Measurements from ENCODE around the gene ABHD17B. TPM values are rescaled to one million over a fixed set of nuclear protein-coding genes. Genes with fewer than 3 reads are reported as not detected.
"Not testable (repeated sequence)": the region's sequence is repeated elsewhere in the genome, so short reads cannot be mapped to it uniquely, and the experiment has no call there.

Gene ABHD17B
- total and polyA plus RNA-seq, 2 donors: 23.3 to 53.1 TPM

DNA sequence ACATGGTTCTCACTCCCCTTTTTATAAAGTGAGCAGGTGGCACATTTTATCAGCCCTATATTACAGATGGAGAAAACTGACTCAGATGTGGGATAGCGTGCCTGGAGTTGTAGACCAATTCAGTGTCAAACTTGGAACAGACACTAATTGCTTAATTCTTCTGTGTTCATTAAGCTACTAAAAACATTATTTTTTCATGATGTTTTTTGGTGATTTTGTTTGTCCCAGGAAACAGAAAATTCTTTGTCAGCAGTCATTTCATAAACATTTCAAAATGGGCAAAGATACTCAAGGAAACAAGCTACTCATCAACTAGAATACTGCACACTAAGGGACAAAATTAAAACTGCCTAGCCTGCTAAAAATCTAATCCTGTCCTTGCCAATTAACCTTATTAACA lies 2.2 kb downstream of the ABHD17B start:
- H3K27me3 ChIP-seq (ENCODE audit: control insufficient read depth in 2 of 2, insufficient read depth in 1 of 2, low read length in 1 of 2): no peaks in the 10 kb centered on the region
- peaks cover 9 to 23% of the 10 kb centered on the region in 2 donors for H3K36me3 ChIP-seq (ENCODE audit: control insufficient read depth in 2 of 2, insufficient read depth in 2 of 2, low read length in 1 of 2)
- DNase-seq (ENCODE audit: low read depth in 6 of 9, low spot score in 9 of 9): peak in 1 of 9 donors; percentile 52
- H3K9me3 ChIP-seq (ENCODE audit: control insufficient read depth in 2 of 2, insufficient read depth in 1 of 2, low read length in 1 of 2): no peaks in the 10 kb centered on the region
- WGBS: 4% methylated on average over 1 of the region's 1 CpG
- peak overlapping the region in 1 of 2 donors; percentile 94 for H3K27ac ChIP-seq (ENCODE audit: low read depth in 1 of 2, low read length in 1 of 2)
- peaks cover 11 to 21% of the 10 kb centered on the region in 2 donors for H3K4me1 ChIP-seq (ENCODE audit: control insufficient read depth in 2 of 2, insufficient read depth in 2 of 2, low read length in 2 of 2)
- H3K4me3 ChIP-seq (ENCODE audit: low read length in 2 of 2): peak overlapping the region; percentile 89 to 99

DNA sequence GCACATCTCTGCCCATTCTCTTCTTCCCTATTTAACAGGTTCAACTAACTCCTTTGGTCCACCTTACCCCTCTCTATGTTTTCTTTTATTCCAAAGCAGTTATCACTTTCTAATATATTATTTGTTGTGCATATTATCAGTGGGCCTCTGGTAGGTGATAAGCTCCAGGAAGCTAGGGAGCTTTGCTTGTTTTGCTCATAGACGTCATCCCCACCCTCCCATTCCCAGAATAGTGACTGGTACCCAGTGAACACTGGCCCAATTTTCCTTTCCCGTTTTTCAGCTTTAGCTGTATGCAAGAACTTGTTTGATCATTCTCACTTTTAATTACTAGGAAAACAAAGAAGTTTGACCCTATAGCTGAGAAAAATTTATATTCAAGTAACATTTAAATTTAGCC lies 6.9 kb downstream of the ABHD17B start:
- Histone ChIP-seq H3K27ac (ENCODE audit: low read depth in 1 of 2, low read length in 1 of 2) (no peak overlapping the region), H3K4me1 (ENCODE audit: control insufficient read depth in 2 of 2, insufficient read depth in 2 of 2, low read length in 2 of 2) (peaks cover 28 to 32% of the 10 kb centered on the region in 2 donors), H3K4me3 (ENCODE audit: low read length in 2 of 2) (no peak overlapping the region), H3K36me3 (ENCODE audit: control insufficient read depth in 2 of 2, insufficient read depth in 2 of 2, low read length in 1 of 2) (peaks cover 9 to 23% of the 10 kb centered on the region in 2 donors), H3K27me3 (ENCODE audit: control insufficient read depth in 2 of 2, insufficient read depth in 1 of 2, low read length in 1 of 2) (no peaks in the 10 kb centered on the region), H3K9me3 (ENCODE audit: control insufficient read depth in 2 of 2, insufficient read depth in 1 of 2, low read length in 1 of 2) (no peaks in the 10 kb centered on the region)
- DNase-seq (ENCODE audit: low read depth in 6 of 9, low spot score in 9 of 9): no peak
- WGBS: 64% methylated on average over 2 of the region's 2 CpGs

DNA sequence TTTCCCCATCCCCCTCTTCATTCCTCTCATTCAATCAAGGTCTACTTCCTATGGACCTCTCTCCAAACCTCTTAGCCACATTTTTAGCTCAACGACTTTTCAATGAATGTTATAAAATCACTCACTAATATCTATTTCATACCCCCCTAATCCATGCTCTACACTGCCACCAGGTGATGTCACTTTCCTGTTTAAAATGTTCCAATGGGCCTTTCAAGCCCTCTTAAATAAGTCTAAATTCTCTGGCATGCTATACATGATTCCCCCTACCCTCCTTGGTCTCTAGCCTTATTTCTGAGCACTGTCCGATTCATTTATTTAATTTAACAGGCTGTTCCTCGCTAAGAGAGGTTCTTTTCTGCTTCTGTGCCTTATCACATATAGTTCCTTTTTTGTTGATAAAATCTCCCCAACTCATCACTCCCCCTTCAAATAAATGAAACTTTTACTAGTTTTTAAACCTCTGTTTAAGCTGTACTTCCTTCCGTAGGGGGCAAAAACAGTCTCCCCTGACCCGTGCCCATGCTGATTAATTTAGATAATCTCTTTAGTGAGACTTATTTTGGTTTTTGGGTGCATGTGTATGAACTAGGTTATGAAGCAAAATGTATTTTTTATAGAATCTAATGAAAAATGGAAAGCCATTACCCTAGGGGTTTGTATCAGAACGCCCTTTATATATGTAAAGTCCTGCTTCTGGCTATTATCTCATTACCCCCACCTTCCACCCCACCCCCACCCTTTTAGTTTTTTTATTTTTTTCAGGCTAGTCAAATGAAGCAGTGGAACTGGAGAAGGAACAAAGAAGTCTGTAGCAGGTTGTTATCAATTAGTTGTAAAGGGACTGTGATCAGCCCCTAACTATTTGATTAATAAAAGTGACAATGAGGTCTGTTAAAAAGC lies 9.0 kb downstream of the ABHD17B start:
- Histone ChIP-seq H3K27me3 (ENCODE audit: control insufficient read depth in 2 of 2, insufficient read depth in 1 of 2, low read length in 1 of 2) (no peaks in the 10 kb centered on the region), H3K27ac (ENCODE audit: low read depth in 1 of 2, low read length in 1 of 2) (peak overlapping the region; percentile 36 to 96), H3K9me3 (ENCODE audit: control insufficient read depth in 2 of 2, insufficient read depth in 1 of 2, low read length in 1 of 2) (no peaks in the 10 kb centered on the region), H3K4me1 (ENCODE audit: control insufficient read depth in 2 of 2, insufficient read depth in 2 of 2, low read length in 2 of 2) (peaks cover 30 to 37% of the 10 kb centered on the region in 2 donors), H3K4me3 (ENCODE audit: low read length in 2 of 2) (peak overlapping the region; percentile 19), H3K36me3 (ENCODE audit: control insufficient read depth in 2 of 2, insufficient read depth in 2 of 2, low read length in 1 of 2) (peaks cover 9 to 22% of the 10 kb centered on the region in 2 donors)
- 12% methylated on average over 6 of the region's 6 CpGs for WGBS
- peak in 1 of 9 donors; percentile 54 for DNase-seq (ENCODE audit: low read depth in 6 of 9, low spot score in 9 of 9)

DNA sequence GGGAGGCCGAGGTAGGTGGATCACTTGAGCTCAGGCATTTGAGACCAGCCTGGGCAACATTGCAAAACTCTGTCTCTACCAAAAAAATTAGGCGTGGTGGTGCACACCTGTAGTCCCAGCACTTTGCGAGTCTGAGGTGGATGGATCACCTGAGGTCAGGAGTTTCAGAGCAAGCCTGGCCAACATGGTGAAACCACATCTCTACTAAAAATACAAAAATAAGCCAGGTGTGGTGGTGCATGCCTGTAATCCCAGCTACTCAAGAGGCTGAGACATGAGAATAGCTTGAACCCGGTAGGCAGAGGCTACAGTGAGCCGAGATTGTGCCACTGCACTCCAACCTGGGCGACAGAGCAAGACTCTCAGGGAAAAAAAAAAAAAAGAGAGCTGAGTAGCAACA lies 12.2 kb downstream of the ABHD17B start:
- not testable (repeated sequence) for H3K9me3 ChIP-seq (ENCODE audit: control insufficient read depth in 2 of 2, insufficient read depth in 1 of 2, low read length in 1 of 2); H3K36me3 ChIP-seq (ENCODE audit: control insufficient read depth in 2 of 2, insufficient read depth in 2 of 2, low read length in 1 of 2); DNase-seq (ENCODE audit: low read depth in 6 of 9, low spot score in 9 of 9); H3K27me3 ChIP-seq (ENCODE audit: control insufficient read depth in 2 of 2, insufficient read depth in 1 of 2, low read length in 1 of 2)
- H3K4me1 ChIP-seq (ENCODE audit: control insufficient read depth in 2 of 2, insufficient read depth in 2 of 2, low read length in 2 of 2): peaks cover 43 to 57% of the 10 kb centered on the region in 2 donors
- H3K27ac ChIP-seq (ENCODE audit: low read depth in 1 of 2, low read length in 1 of 2): peak overlapping the region; percentile 6 to 96
- H3K4me3 ChIP-seq (ENCODE audit: low read length in 2 of 2): peak overlapping the region in 1 of 2 donors; percentile 5
- WGBS: 78% methylated on average over 6 of the region's 6 CpGs

DNA sequence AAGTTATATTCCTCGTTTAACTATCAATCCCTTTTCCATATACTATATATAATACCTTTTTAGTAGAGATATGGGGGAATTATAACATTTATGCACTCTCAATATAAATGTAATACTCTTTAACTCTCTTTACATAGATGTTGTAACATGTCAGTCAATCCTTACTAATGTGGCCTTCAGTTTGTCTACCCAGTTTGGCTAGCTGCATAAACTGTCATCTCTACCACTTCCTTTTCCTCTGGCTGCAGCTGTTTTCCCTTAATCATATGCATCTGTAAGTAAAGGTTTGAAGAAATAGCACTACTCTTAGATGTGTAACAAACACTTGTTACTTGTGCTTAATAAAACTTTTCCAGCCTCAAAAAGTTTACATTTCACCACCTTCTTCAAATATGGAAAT lies 13.4 kb downstream of the ABHD17B start:
- peak overlapping the region; percentile 95 to 96 for H3K27ac ChIP-seq (ENCODE audit: low read depth in 1 of 2, low read length in 1 of 2)
- peaks cover 0 to 4% of the 10 kb centered on the region in 2 donors for H3K36me3 ChIP-seq (ENCODE audit: control insufficient read depth in 2 of 2, insufficient read depth in 2 of 2, low read length in 1 of 2)
- 5% methylated on average over 1 of the region's 1 CpG for WGBS
- no peaks in the 10 kb centered on the region for H3K27me3 ChIP-seq (ENCODE audit: control insufficient read depth in 2 of 2, insufficient read depth in 1 of 2, low read length in 1 of 2)
- H3K4me1 ChIP-seq (ENCODE audit: control insufficient read depth in 2 of 2, insufficient read depth in 2 of 2, low read length in 2 of 2): peaks cover 51 to 57% of the 10 kb centered on the region in 2 donors
- H3K4me3 ChIP-seq (ENCODE audit: low read length in 2 of 2): peak overlapping the region in 1 of 2 donors; percentile 18
- DNase-seq (ENCODE audit: low read depth in 6 of 9, low spot score in 9 of 9): peak in 8 of 9 donors; percentile 49 to 93 (median 82)
- no peaks in the 10 kb centered on the region for H3K9me3 ChIP-seq (ENCODE audit: control insufficient read depth in 2 of 2, insufficient read depth in 1 of 2, low read length in 1 of 2)

DNA sequence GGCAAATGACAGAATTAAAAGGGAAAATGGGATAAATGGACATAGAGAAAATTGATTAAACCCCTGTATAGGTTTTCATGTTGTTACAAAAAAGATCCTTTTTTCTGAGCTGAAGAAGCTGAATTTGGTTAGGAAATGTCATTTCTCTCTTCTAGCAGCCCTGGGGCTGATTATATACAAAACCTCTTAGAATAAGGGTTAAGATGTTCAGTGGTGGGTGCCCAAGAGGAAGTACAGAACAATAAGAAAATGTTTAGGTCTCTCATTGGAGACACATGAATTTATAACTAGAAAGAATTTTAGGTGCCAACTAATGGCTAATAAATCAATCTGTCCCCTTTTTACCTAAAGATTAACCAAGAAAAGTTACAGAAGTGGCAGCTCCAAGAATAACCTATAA lies 14.2 kb downstream of the ABHD17B start:
- H3K4me3 ChIP-seq (ENCODE audit: low read length in 2 of 2): peak overlapping the region; percentile 8 to 19
- H3K36me3 ChIP-seq (ENCODE audit: control insufficient read depth in 2 of 2, insufficient read depth in 2 of 2, low read length in 1 of 2): peaks cover 0 to 4% of the 10 kb centered on the region in 2 donors
- peak overlapping the region; percentile 95 to 96 for H3K27ac ChIP-seq (ENCODE audit: low read depth in 1 of 2, low read length in 1 of 2)
- H3K9me3 ChIP-seq (ENCODE audit: control insufficient read depth in 2 of 2, insufficient read depth in 1 of 2, low read length in 1 of 2): no peaks in the 10 kb centered on the region
- peak in 1 of 9 donors; percentile 53 for DNase-seq (ENCODE audit: low read depth in 6 of 9, low spot score in 9 of 9)
- H3K4me1 ChIP-seq (ENCODE audit: control insufficient read depth in 2 of 2, insufficient read depth in 2 of 2, low read length in 2 of 2): peaks cover 43 to 54% of the 10 kb centered on the region in 2 donors
- H3K27me3 ChIP-seq (ENCODE audit: control insufficient read depth in 2 of 2, insufficient read depth in 1 of 2, low read length in 1 of 2): no peaks in the 10 kb centered on the region

DNA sequence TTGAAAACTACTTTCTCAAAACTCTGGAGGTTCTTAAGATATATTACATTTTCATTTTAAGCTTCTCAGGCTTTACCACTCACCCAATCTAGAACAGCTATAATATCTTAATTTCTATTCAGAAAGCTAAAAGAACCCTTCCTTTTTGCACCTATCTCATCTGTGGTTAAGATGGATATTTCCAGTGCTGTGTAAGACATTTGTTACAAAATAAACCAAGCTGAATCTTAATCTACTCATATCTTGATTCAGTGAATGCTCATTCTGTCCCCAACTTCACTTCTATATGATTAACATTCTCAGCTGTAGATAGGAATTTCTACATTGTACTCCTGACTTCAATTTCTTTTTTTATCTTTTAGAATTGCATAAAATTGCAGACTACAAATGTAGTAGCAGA lies 15.0 kb downstream of the ABHD17B start:
- no peak for DNase-seq (ENCODE audit: low read depth in 6 of 9, low spot score in 9 of 9)
- Histone ChIP-seq H3K27ac (ENCODE audit: low read depth in 1 of 2, low read length in 1 of 2) (peak overlapping the region in 1 of 2 donors; percentile 96), H3K4me3 (ENCODE audit: low read length in 2 of 2) (no peak overlapping the region), H3K27me3 (ENCODE audit: control insufficient read depth in 2 of 2, insufficient read depth in 1 of 2, low read length in 1 of 2) (no peaks in the 10 kb centered on the region), H3K9me3 (ENCODE audit: control insufficient read depth in 2 of 2, insufficient read depth in 1 of 2, low read length in 1 of 2) (no peaks in the 10 kb centered on the region), H3K4me1 (ENCODE audit: control insufficient read depth in 2 of 2, insufficient read depth in 2 of 2, low read length in 2 of 2) (peaks cover 39 to 52% of the 10 kb centered on the region in 2 donors), H3K36me3 (ENCODE audit: control insufficient read depth in 2 of 2, insufficient read depth in 2 of 2, low read length in 1 of 2) (peaks cover 0 to 4% of the 10 kb centered on the region in 2 donors)

DNA sequence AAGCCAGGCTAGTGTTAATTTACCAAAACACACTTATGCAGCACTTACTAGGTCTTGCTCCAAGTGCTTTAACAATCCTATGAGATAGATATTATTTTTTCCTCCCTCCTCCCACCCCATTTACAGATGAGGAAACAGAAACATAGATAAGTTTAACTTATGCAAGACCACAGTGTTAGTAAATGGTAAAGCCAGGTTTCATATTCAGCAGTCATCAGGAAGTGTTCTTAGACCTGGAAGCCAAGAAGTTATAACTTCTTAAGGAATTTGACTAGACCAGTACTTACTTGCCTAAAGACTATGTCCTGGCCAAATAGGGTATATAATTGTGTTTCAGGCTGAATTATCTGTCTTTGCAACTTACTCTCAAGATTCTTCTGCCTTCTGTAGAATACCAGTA lies 15.9 kb downstream of the ABHD17B start:
- DNase-seq (ENCODE audit: low read depth in 6 of 9, low spot score in 9 of 9): peak in 1 of 9 donors; percentile 52
- peaks cover 35 to 44% of the 10 kb centered on the region in 2 donors for H3K4me1 ChIP-seq (ENCODE audit: control insufficient read depth in 2 of 2, insufficient read depth in 2 of 2, low read length in 2 of 2)

DNA sequence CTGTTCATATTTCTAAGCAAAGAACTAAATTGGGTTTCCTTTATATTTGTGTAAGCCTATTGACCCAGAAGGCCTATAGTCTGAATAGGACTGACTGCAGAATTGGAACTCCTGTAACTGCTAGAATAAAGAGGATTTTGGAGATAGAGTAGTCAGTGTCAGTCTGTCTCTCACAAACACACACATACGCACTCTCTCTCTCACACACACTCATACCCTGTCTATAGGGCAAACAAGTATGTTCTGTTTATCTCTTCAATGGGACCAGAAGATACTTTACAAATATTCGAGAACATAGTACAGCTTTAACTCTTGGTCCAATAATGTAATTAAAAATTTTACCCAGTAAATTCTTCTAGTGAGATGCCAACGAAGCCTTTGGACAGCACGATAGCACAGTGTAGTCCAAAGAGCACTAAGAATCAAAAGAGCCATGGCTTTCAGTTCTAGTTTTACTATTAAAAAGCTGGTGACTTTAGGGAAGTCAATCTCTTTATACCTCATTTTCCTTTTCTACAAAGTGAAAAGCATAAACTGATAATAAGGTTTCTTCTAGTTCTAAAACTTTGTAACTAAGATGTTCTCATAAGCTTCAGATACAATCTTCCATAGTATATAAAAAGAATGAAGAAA lies 19.3 kb downstream of the ABHD17B start:
- H3K36me3 ChIP-seq (ENCODE audit: control insufficient read depth in 2 of 2, insufficient read depth in 2 of 2, low read length in 1 of 2): peaks cover 0 to 4% of the 10 kb centered on the region in 2 donors
- H3K4me1 ChIP-seq (ENCODE audit: control insufficient read depth in 2 of 2, insufficient read depth in 2 of 2, low read length in 2 of 2): peaks cover 25 to 27% of the 10 kb centered on the region in 2 donors
- 92% methylated on average over 4 of the region's 4 CpGs for WGBS
- H3K9me3 ChIP-seq (ENCODE audit: control insufficient read depth in 2 of 2, insufficient read depth in 1 of 2, low read length in 1 of 2): no peaks in the 10 kb centered on the region
- H3K27ac ChIP-seq (ENCODE audit: low read depth in 1 of 2, low read length in 1 of 2): peak overlapping the region in 1 of 2 donors; percentile 6
- DNase-seq (ENCODE audit: low read depth in 6 of 9, low spot score in 9 of 9): no peak
- no peaks in the 10 kb centered on the region for H3K27me3 ChIP-seq (ENCODE audit: control insufficient read depth in 2 of 2, insufficient read depth in 1 of 2, low read length in 1 of 2)
- H3K4me3 ChIP-seq (ENCODE audit: low read length in 2 of 2): no peak overlapping the region

More for the DNA sequence above, 15.9 kb downstream of the ABHD17B start:
- Histone ChIP-seq H3K27me3 (ENCODE audit: control insufficient read depth in 2 of 2, insufficient read depth in 1 of 2, low read length in 1 of 2) (no peaks in the 10 kb centered on the region), H3K4me3 (ENCODE audit: low read length in 2 of 2) (no peak overlapping the region), H3K36me3 (ENCODE audit: control insufficient read depth in 2 of 2, insufficient read depth in 2 of 2, low read length in 1 of 2) (peaks cover 0 to 4% of the 10 kb centered on the region in 2 donors), H3K9me3 (ENCODE audit: control insufficient read depth in 2 of 2, insufficient read depth in 1 of 2, low read length in 1 of 2) (no peaks in the 10 kb centered on the region), H3K27ac (ENCODE audit: low read depth in 1 of 2, low read length in 1 of 2) (peak overlapping the region in 1 of 2 donors; percentile 96)

Data from thymus (tissue), 11 donors.